ENCODE measurements around the gene EP300.
"Not testable (repeated sequence)": the region's sequence is repeated elsewhere in the genome, so short reads cannot be mapped to it uniquely, and the experiment has no call there.

The EP300 gene

DNA sequence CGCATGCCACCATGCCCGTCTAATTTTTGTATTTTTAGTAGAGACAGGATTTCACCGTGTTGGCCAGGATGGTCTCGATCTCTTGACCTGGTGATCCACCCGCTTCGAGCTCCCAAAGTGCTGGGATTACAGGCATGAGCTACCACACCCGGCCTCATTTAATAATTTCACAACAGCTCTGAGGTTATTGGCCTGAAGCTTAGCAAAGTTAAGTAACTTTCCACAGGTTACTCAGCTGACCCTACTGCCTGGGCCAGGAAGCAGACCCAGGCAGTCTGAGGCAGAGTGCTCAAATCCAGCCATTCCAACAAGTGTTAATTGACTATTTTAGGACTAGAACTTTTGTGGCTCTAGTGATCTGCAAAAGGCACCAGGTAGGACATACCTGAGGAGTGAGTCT lies 60.5 kb downstream of the EP300 start:
- no peak for DNase-seq (ENCODE audit: low spot score)

- DNase-seq (ENCODE audit: low spot score), result peak; percentile 49
Measured at GRCh38 chr22:41157083-41157482, 64.7 kb downstream of the EP300 start.

GRCh38 chr22:41169157-41169556 lies 76.8 kb downstream of the EP300 start:
- no peak for DNase-seq (ENCODE audit: low spot score)

DNA sequence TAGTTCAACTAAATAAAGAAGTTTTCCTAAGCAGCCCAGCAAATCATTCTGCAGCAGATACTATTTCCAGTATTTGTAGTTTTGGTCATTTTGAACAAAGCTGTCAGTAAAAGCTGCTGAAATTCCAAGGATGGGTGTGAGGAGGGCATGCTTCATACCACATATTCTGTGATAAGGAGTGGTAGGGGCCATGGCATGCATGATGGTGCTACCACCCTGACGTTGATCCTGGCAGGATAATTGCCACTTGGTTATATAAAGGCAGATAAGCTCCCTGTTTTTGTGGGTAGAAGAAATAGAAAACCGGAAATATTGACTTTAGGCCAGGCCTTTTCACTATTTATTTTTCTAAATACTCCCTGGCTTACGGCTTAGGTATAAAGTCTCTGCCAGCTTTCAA lies 79.6 kb downstream of the EP300 start:
- no peak for DNase-seq (ENCODE audit: low spot score)

DNA sequence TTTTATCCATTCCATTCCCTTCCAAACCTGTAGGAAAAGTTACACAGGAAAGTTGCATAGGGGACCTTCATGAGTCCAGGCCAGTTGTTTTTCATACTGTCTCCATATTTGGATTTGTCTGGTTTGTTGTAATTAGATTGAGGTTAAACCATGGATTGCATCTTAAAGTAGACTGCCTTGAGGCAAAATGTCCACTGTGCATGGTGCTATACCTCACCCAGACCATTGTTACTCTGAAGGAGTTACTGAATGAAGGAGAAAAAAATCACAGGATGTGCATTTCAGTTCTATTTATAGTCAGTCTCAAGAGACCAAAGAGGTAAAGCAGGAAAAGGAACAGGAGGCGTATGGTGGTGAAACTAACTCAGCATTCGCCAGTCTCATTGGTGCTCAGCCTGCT lies 83.2 kb downstream of the EP300 start:
- no peak for DNase-seq (ENCODE audit: low spot score)

- DNase-seq (ENCODE audit: low spot score), result no peak
Measured at GRCh38 chr22:41177040-41177621, 84.7 kb downstream of the EP300 start.

GRCh38 chr22:41177622-41178424 lies 85.4 kb downstream of the EP300 start:
- DNase-seq (ENCODE audit: low spot score), result peak; percentile 20

GRCh38 chr22:41178425-41178975 lies 86.1 kb downstream of the EP300 start:
- peak; percentile 78 for DNase-seq (ENCODE audit: low spot score)

DNA sequence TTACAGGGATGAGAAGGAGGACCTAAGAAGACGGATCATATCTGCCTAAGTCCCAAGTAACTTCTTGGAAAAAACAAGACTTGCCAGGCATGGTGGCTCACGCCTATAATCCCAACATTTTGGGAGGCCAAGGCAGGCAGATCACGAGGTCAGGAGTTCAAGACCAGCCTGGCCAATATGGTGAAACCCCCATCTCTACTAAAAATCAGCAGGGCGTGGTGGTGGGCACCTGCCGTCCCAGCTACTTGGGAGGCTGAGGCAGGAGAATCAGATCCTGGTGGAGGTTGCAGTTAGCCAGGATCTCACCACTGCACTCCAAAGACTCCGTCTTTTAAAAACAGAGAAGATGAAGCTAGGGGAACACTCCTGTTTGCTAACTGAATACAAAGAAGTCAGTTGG lies 88.0 kb downstream of the EP300 start:
- not testable (repeated sequence) for DNase-seq (ENCODE audit: low spot score)

DNA sequence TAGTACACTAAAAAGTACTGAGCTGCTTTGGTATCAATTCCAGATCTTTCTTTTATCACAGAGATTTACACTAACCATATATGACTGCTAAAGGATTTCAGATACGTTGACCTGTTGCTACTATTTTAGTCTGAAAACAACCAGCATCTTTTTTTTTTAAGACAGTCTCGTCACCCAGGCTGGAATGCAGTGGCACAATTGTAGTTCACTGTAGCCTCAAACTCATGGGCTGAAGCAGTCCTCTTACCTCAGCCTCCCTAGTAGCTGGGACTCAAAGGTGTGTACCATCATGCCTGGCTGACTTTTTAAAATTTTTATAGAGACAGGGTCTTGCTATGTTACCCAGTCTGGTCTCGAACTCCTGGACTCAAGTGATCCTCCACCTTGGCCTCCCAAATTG lies 88.5 kb downstream of the EP300 start:
- DNase-seq (ENCODE audit: low spot score), result no peak

DNA sequence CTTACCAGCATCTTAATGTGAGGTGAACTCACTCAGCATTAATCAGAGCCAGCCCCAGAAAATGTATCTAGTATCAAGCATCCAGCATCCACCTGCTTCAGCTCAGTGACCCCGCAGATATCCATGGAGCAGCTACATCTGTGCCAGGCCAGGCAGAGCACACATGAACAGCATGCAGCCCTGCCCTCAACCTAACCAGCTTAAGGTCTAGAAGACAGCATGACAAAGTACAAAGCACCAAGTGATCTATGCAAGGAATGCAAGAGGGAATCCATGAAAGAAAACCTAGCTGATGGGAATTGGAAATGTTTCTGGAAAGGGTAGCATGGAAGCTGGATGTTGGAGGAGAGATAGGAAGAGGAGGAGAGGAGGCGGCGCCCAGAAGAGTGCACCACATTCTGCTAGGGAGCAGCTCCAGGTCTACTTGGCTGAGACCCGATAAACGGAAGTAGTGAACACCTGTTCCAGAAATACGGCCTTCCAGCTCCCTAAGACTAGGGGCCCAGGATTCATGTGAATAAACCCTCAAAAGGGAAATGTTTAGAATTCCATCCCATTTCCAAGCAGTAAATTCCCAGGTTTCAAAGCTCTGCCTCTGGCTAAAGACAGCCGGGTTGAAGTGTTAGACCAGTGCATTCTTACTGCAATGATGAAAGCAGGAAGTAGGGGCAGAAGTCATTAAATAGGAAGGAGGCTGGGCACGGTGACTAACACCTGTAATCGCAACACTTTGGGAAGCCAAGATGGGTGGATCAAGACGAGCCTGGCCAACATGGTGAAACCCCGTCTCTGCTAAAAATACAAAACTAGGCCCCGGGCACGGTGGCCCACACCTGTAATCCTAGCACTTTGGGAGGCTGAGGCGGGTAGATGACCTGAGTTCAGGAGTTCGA lies 89.2 kb downstream of the EP300 start:
- peak; percentile 78 for DNase-seq (ENCODE audit: low spot score)

DNA sequence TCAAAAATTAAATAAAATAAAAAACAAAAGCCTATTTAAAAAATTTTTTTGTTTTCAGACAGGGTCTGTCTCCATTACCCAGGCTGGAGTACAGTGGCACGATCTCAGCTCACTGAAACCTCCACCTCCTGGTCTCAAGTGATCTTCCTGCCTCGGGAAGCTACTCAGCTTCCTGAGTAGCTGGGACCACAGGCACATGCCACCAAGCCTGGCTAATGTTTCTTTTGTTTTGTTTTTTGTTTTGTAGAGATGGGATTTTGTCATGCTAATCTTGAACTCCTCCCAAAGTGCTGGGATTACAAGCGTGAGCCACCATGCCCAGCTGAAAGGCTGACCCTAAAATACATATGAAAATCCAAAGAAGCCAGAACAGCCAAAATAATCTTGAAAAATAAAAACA lies 92.3 kb downstream of the EP300 start:
- DNase-seq (ENCODE audit: low spot score), result no peak

DNA sequence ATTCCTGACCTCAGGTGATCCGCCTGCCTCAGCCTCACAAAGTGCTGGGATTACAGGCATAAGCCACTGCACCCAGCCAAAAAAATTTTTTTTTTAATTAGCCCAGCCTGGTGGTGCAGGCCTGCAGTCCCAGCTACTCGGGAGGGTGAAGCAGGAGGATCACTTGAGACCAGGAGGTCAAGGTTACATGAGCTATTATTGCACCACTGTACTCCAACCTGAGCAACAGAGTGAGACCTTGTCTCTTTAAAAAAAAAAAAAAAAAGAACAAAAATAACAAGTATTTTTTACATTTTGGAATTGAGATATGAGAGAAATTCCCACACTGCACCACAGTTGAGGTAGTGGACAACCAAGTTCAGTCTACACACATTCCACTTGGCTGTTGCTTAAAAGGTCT lies 99.1 kb downstream of the EP300 start:
- no peak for DNase-seq (ENCODE audit: low spot score)

DNA sequence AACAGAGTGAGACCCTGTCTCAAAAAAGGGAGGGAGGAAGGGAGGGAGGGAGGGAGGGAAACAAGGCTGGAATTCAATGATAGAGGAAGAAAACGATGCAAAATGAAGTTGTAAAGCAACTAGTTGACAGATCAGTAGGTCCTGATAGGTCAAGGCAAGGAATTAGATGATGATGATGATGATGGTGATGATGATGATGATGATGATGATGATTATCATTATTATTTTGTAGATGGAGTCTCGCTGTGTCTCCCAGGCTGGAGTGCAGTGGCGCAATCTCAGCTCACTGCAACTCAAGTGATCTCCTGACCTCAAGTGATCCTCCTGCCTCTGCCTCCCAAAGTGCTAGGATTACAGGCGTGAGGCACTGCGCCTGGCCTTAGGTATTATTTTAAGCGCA lies 101.4 kb downstream of the EP300 start:
- DNase-seq (ENCODE audit: low spot score), result no peak

DNA sequence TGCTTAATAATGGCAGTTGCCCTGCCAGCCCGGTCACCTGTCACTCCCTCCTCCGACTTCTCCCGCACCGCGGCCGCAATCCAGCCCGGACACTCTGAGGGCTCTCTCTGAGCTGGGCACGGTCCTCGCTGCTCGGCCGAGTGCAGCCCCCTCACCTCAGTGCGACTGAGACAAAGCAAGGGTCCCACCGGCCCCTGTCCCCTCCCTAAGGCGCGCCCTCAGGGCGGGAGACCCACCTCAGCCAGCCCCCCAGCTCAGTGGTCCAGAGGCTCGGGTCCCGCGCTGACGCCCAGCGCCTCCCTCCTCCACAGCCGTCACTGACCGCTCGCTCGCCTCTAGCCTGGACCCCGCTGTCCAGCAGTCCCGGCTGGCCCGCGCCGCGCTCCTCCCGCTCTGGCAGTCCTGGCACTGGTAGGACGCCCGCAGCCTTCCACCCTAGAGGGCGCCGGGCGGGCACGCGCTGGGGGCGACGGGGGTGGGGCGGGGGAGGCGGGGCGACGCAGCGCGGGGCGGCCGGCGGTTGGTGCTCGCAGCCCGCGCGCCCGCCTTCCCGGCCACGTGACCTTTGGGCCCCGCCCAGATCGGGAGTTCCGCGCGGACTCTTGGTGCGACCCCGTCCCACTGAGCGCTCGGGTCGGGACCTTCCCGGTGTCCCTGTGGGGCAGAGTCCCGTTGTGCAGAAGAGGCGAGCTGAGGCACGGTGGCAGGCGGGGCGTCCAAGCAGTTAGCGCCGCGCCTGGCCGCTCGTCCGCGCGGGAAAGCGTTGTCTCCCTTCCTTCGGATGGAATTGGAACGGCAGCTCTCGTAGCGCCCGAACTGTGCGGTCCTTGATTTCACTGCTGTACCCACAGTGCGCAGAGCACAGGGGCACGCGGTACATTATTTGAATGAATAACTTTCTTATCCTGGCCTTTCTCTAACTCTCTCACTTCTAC lies 104.9 kb downstream of the EP300 start:
- peak; percentile 74 for DNase-seq (ENCODE audit: low spot score)

- peak; percentile 45 for DNase-seq (ENCODE audit: low spot score)
Measured at GRCh38 chr22:41198027-41198580, 105.7 kb downstream of the EP300 start.

DNA sequence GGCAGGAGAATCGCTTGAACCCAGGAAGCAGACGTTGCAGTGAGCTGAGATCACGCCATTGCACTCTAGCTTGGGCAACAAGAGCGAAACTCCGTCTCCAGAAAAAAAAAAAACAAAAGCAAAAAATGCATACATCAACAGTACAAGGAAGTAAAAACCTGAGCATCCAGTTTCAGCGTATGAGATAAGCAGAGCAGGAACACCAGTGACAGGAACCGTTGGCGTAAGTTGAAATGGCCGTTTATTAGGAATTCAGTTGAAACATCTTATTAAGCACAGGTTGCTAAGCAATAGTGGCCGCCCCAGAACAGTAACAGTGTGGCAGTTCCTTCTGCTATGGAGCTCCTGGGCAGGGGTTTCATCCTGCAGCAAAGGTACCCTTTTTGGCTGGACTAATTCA lies 108.7 kb downstream of the EP300 start:
- no peak for DNase-seq (ENCODE audit: low spot score)

DNA sequence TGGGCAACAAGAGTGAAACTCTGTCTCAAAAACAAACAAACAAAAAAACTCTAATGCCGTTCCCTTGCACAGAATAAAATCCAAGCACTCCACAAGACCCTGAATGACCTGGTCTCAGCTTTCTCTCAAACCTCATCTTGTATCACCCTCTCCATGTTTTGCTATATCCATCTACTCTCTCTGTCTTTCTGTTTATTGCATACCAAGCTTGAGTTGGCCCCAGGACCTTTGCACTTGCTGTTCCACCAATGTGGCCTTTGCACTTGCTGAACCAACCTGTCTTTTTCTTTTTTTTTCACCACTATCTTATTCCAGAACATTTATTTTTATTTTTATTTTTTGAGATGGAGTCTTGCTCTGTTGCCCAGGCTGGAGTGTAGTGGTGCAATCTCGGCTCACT lies 110.7 kb downstream of the EP300 start:
- no peak for DNase-seq (ENCODE audit: low spot score)

GRCh38 chr22:41204066-41204465 lies 111.7 kb downstream of the EP300 start:
- no peak for DNase-seq (ENCODE audit: low spot score)

- peak; percentile 99 for DNase-seq (ENCODE audit: low spot score)
Measured at GRCh38 chr22:41204992-41205900, 112.9 kb downstream of the EP300 start, which contains the start of gene L3MBTL2. Gene L3MBTL2 (plus strand): TSS chr22:41205312. CDS start chr22:41205363, 51 bp downstream.

Measured in cerebellar cortex (tissue), 1 donor.